ENCODE results near the gene CANT1. TPM values are rescaled to one million over a fixed set of nuclear protein-coding genes. Genes with fewer than 3 reads are reported as not detected.

CANT1 gene
- total and polyA plus RNA-seq, 2 of the 13 experiments (the other 11 are each of a cell fraction or from before 2014, with no cell fraction given): 34.1 to 42.1 TPM

GRCh38 chr17:78979780-78980623 lies 29.6 kb downstream of the CANT1 start, which contains the start of gene LGALS3BP (continued):
- peak; percentile 58; the same call in 1 of the 2 replicates for TF ChIP-seq GLMP (CRISPR knock-in tag; IDR thresholded peaks at IDR 0.05; ENCODE audit: borderline replicate concordance)
- no peak for TF ChIP-seq RORA (CRISPR knock-in tag; IDR thresholded peaks at IDR 0.05)
- TF ChIP-seq ISL2 (CRISPR knock-in tag; IDR thresholded peaks at IDR 0.05): peak; percentile 11; the same call in 1 of the 2 replicates
- TF ChIP-seq ZNF800 (CRISPR knock-in tag; IDR thresholded peaks at IDR 0.05): no peak
- peak; percentile 45 for TF ChIP-seq KLF6 (CRISPR knock-in tag; IDR thresholded peaks at IDR 0.05)
- TF ChIP-seq ZNF740 (CRISPR knock-in tag; IDR thresholded peaks at IDR 0.05): 0 out of 2 replicates have a peak, but pooled peaks have one; percentile 57
- 0 out of 2 replicates have a peak, but pooled peaks have one; percentile 46 for TF ChIP-seq ZNF142 (CRISPR knock-in tag; IDR thresholded peaks at IDR 0.05)
- TF ChIP-seq IKZF4 (CRISPR knock-in tag; IDR thresholded peaks at IDR 0.05; ENCODE audit: borderline replicate concordance, low read depth, not compliant biosample characterization): no peak
- peak; percentile 55 for TF ChIP-seq KDM5B (CRISPR knock-in tag; IDR thresholded peaks at IDR 0.05; ENCODE audit: borderline replicate concordance)
- TF ChIP-seq ZNF10 (CRISPR knock-in tag; IDR thresholded peaks at IDR 0.05; ENCODE audit: borderline replicate concordance, low read depth): no peak
- TF ChIP-seq HMG20B (CRISPR knock-in tag; conservative IDR thresholded peaks at IDR 0.05): 0 out of 2 replicates have a peak, but pooled peaks have one; percentile 36
- TF ChIP-seq HMG20A (CRISPR knock-in tag; IDR thresholded peaks at IDR 0.05; ENCODE audit: borderline replicate concordance): no peak
- peak; percentile 81 for TF ChIP-seq NFYC (CRISPR knock-in tag; IDR thresholded peaks at IDR 0.05)
- peak; percentile 90; the same call in 1 of the 2 replicates for TF ChIP-seq GLI4 (CRISPR knock-in tag; IDR thresholded peaks at IDR 0.05; ENCODE audit: borderline replicate concordance)
- TF ChIP-seq ESRRA (CRISPR knock-in tag; IDR thresholded peaks at IDR 0.05; ENCODE audit: low read depth): peak; percentile 15; the same call in 1 of the 2 replicates
- TF ChIP-seq KLF12 (CRISPR knock-in tag; IDR thresholded peaks at IDR 0.05; ENCODE audit: borderline replicate concordance): peak; percentile 46; the same call in 1 of the 2 replicates
- TF ChIP-seq HNRNPL (IDR thresholded peaks at IDR 0.05; ENCODE audit: low read depth, low read length): peak; percentile 96
- TF ChIP-seq TCF7 (IDR thresholded peaks at IDR 0.05; ENCODE audit: low read depth): no peak; the same call in 1 of the 2 replicates
